Karpas-422 (cell line): ENCODE measurements around the gene EPHA5. TPM values are rescaled to one million over a fixed set of nuclear protein-coding genes. Genes with fewer than 3 reads are reported as not detected.

Experiments
- DNase-seq: peaks from one replicate; pipeline ENCODE4 v3.0.0-alpha.2; 2015
- H2AFZ ChIP-seq: fragments of 200-600 bp; sonication (generic); 2 replicates; pipeline ENCODE4 v1.6.1; 2014; ENCODE audit warnings: antibody characterized with exemption, low read length, mixed read lengths
- H3K27ac ChIP-seq: fragments of 200-600 bp; sonication (generic); 2 replicates; pipeline ENCODE4 v1.5.1; 2014; ENCODE audit warnings: mild to moderate bottlenecking, low read length, moderate library complexity
- H3K27me3 ChIP-seq: fragments of 200-600 bp; sonication (generic); 2 replicates; pipeline ENCODE4 v1.6.1; 2014; ENCODE audit warnings: low read length, mixed read lengths
- H3K36me3 ChIP-seq: fragments of 200-600 bp; sonication (generic); 2 replicates; pipeline ENCODE4 v1.6.1; 2014; ENCODE audit warnings: low read length, mixed read lengths; ENCODE audit not compliant: insufficient read depth
- H3K4me1 ChIP-seq: fragments of 200-600 bp; sonication (generic); 2 replicates; pipeline ENCODE4 v1.6.1; 2014; ENCODE audit warnings: mild to moderate bottlenecking, low read length, mixed read lengths
- H3K4me2 ChIP-seq: fragments of 200-600 bp; sonication (generic); 2 replicates; pipeline ENCODE4 v1.6.1; 2014; ENCODE audit warnings: low read length, low read depth, mild to moderate bottlenecking; ENCODE audit not compliant: poor library complexity, severe bottlenecking
- H3K4me3 ChIP-seq: fragments of 200-600 bp; sonication (generic); 2 replicates; pipeline ENCODE4 v1.5.1; 2014; ENCODE audit warnings: mild to moderate bottlenecking, antibody characterized with exemption, low read length, mixed read lengths
- H3K79me2 ChIP-seq: fragments of 200-600 bp; sonication (generic); 2 replicates; pipeline ENCODE4 v1.6.1; 2014; ENCODE audit warnings: mild to moderate bottlenecking, low read length, mixed read lengths
- H3K9ac ChIP-seq: fragments of 200-600 bp; sonication (generic); 2 replicates; pipeline ENCODE4 v1.6.0; 2014; ENCODE audit warnings: low read length
- H3K9me2 ChIP-seq: fragments of 200-600 bp; sonication (generic), shearing (Covaris generic); replicated peaks from 2 replicates; pipeline ENCODE4 v1.6.0; 2014; ENCODE audit warnings: mild to moderate bottlenecking, low read length, moderate library complexity; ENCODE audit not compliant: insufficient read depth
- H3K9me3 ChIP-seq: fragments of 300-700, 200-600 bp; sonication (generic); 2 replicates; pipeline ENCODE4 v1.6.1; 2014; ENCODE audit warnings: low read length, mixed read lengths
- H4K20me1 ChIP-seq: fragments of 200-600 bp; sonication (generic); 2 replicates; pipeline ENCODE4 v1.6.1; 2014; ENCODE audit warnings: mild to moderate bottlenecking, antibody characterized with exemption, low read length, low read depth; ENCODE audit not compliant: insufficient read depth
- total RNA-seq: library from RNA; depleted of rRNA; stranded (reverse); fragments of >200 nt; shearing (Covaris generic); gene quantifications from 2 replicates; pipeline ENCODE4 v1.2.3, GENCODE V29; 2014; ENCODE audit warnings: low replicate concordance

The EPHA5 gene
- total RNA-seq, 1 experiment from 2014 or later, result not detected

- no peaks in the 10 kb centered on the region for H3K27me3 ChIP-seq
- H3K9me2 ChIP-seq, result no peaks in the 10 kb centered on the region
- no peak overlapping the region for H3K9ac ChIP-seq
- no peaks in the 10 kb centered on the region; the same call in 1 of the 2 replicates for H3K36me3 ChIP-seq
- no peak for DNase-seq
- no peak overlapping the region for H3K4me2 ChIP-seq
- H2AFZ ChIP-seq, result no peak overlapping the region
- H4K20me1 ChIP-seq, result no peaks in the 10 kb centered on the region
- no peak overlapping the region for H3K27ac ChIP-seq
- no peaks in the 10 kb centered on the region for H3K4me1 ChIP-seq
- no peaks in the 10 kb centered on the region for H3K79me2 ChIP-seq
- H3K4me3 ChIP-seq, result no peak overlapping the region
- peaks cover 29% of the 10 kb centered on the region for H3K9me3 ChIP-seq
Observed at GRCh38 chr4:65381648-65382047, 288.6 kb downstream of the EPHA5 start.

DNA sequence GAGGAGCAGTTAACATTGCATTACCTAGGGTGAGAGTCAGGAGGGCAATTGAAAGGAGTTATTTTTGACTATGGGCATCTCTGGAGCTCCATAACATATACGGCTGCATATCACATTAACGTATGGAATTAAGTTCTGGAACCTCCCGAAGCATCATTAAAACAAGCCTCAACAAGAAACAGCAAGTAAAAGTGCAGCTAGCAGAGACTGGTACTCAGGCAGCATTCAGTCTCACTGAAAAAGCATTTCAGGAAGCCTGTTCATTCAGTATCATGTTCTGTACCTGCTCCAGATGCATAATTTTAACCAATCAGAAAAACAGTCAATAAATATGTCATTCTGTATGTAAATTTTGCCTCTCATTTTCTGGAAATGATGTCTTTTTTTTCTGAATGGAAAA lies 299.6 kb downstream of the EPHA5 start:
- Histone ChIP-seq H3K36me3 (no peaks in the 10 kb centered on the region), H3K9me2 (no peaks in the 10 kb centered on the region), H3K9ac (no peak overlapping the region), H3K27ac (no peak overlapping the region), H2AFZ (no peak overlapping the region), H4K20me1 (no peaks in the 10 kb centered on the region), H3K79me2 (no peaks in the 10 kb centered on the region), H3K4me2 (no peak overlapping the region), H3K9me3 (peaks cover 34% of the 10 kb centered on the region), H3K27me3 (no peaks in the 10 kb centered on the region), H3K4me1 (no peaks in the 10 kb centered on the region), H3K4me3 (no peak overlapping the region)
- no peak for DNase-seq

DNA sequence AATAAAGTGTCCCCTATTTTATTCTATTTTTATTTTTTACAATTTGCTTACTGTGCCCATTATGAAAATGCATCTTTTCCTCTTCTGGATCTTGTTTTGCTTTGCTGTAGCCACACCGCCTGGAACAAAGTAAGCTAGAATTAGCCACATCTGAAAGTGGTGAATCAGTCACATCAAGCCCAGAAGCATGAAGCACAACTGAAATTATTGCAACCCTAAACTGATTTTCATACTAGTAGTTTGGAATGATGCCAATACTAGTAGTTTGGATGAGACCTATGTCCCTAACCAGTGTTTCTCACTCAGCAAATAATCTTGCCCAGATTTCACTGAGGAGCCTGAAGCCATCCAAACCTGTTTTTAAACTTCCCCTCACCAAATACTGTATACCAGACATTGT lies 303.0 kb downstream of the EPHA5 start:
- H3K9me2 ChIP-seq, result no peaks in the 10 kb centered on the region
- H3K4me2 ChIP-seq, result no peak overlapping the region
- H3K79me2 ChIP-seq, result no peaks in the 10 kb centered on the region
- peaks cover 35% of the 10 kb centered on the region for H3K9me3 ChIP-seq
- no peaks in the 10 kb centered on the region for H4K20me1 ChIP-seq
- DNase-seq, result no peak
- H3K4me3 ChIP-seq, result no peak overlapping the region
- H3K36me3 ChIP-seq, result no peaks in the 10 kb centered on the region
- H3K9ac ChIP-seq, result no peak overlapping the region
- no peaks in the 10 kb centered on the region for H3K4me1 ChIP-seq
- no peaks in the 10 kb centered on the region for H3K27me3 ChIP-seq
- H3K27ac ChIP-seq, result no peak overlapping the region
- H2AFZ ChIP-seq, result no peak overlapping the region

GRCh38 chr4:65358914-65359313 lies 311.4 kb downstream of the EPHA5 start:
- no peak overlapping the region for H2AFZ ChIP-seq
- no peak for DNase-seq
- H4K20me1 ChIP-seq, result no peaks in the 10 kb centered on the region
- no peak overlapping the region for H3K4me3 ChIP-seq
- no peak overlapping the region for H3K9ac ChIP-seq
- no peaks in the 10 kb centered on the region for H3K9me2 ChIP-seq
- H3K9me3 ChIP-seq, result peaks cover 36% of the 10 kb centered on the region
- H3K79me2 ChIP-seq, result no peaks in the 10 kb centered on the region
- no peaks in the 10 kb centered on the region for H3K4me1 ChIP-seq
- no peaks in the 10 kb centered on the region for H3K27me3 ChIP-seq
- H3K36me3 ChIP-seq, result no peaks in the 10 kb centered on the region
- no peak overlapping the region for H3K27ac ChIP-seq
- H3K4me2 ChIP-seq, result no peak overlapping the region

- Histone ChIP-seq H3K27me3 (no peaks in the 10 kb centered on the region), H3K9me3 (peaks cover 15% of the 10 kb centered on the region), H4K20me1 (no peaks in the 10 kb centered on the region), H3K27ac (no peak overlapping the region), H3K9ac (no peak overlapping the region), H2AFZ (no peak overlapping the region), H3K9me2 (no peaks in the 10 kb centered on the region), H3K79me2 (no peaks in the 10 kb centered on the region), H3K4me2 (no peak overlapping the region), H3K4me1 (no peaks in the 10 kb centered on the region), H3K4me3 (no peak overlapping the region), H3K36me3 (no peaks in the 10 kb centered on the region)
- DNase-seq, result no peak
Observed at GRCh38 chr4:65353098-65353497, 317.2 kb downstream of the EPHA5 start.

GRCh38 chr4:65344278-65344825 lies 325.9 kb downstream of the EPHA5 start:
- no peak overlapping the region for H2AFZ ChIP-seq
- no peaks in the 10 kb centered on the region for H3K9me2 ChIP-seq
- H3K27ac ChIP-seq, result no peak overlapping the region

DNA sequence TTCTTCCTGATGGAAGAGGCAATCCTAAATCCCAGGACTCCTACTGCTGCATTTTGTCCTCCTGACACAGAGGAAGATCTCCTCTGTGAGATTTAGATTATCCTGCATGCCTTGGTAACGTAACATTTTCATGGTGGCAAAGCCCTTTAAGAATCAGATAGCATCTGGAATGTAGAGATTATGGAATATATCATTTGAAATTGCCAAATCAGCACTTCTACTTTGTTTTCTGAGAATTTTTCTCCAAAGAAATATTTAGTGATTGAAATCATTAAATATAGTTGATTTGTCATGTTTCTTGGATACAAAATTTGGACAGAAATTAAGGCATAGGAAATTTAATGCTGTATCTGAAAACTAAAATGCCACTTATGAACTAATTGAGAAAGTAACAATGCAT lies 326.9 kb downstream of the EPHA5 start:
- no peaks in the 10 kb centered on the region for H3K4me1 ChIP-seq
- H3K36me3 ChIP-seq, result no peaks in the 10 kb centered on the region
- peaks cover 20% of the 10 kb centered on the region for H3K9me3 ChIP-seq
- H4K20me1 ChIP-seq, result no peaks in the 10 kb centered on the region
- H3K9ac ChIP-seq, result no peak overlapping the region
- no peak overlapping the region for H2AFZ ChIP-seq
- H3K9me2 ChIP-seq, result no peaks in the 10 kb centered on the region
- H3K4me3 ChIP-seq, result no peak overlapping the region
- no peaks in the 10 kb centered on the region for H3K27me3 ChIP-seq
- no peak overlapping the region for H3K4me2 ChIP-seq
- no peaks in the 10 kb centered on the region for H3K79me2 ChIP-seq
- no peak overlapping the region for H3K27ac ChIP-seq
- DNase-seq, result no peak

More at GRCh38 chr4:65344278-65344825, 325.9 kb downstream of the EPHA5 start:
- Histone ChIP-seq H3K9ac (no peak overlapping the region), H3K9me3 (peaks cover 17% of the 10 kb centered on the region), H3K4me1 (no peaks in the 10 kb centered on the region), H3K4me2 (no peak overlapping the region), H3K27me3 (no peaks in the 10 kb centered on the region), H4K20me1 (no peaks in the 10 kb centered on the region), H3K4me3 (no peak overlapping the region), H3K79me2 (no peaks in the 10 kb centered on the region), H3K36me3 (no peaks in the 10 kb centered on the region)
- DNase-seq, result no peak

DNA sequence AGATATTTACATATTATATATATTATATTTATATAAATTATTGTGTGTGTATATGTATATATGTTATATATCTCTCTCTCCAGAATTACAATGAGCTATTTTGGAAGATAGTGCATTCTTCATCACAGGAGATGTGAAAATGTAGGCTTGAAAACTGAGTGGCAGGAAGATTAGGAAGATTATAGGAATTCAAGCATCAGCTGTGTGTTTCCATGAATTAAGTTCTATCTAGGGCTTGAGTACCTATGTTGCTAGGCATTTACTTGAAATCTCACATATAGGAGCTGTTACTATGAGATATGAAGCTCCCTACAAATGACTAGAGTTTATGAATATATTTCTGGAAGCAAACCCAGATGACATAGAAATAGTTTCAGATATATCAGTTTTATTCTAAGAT lies 328.7 kb downstream of the EPHA5 start:
- Histone ChIP-seq H3K36me3 (no peaks in the 10 kb centered on the region), H3K9ac (no peak overlapping the region), H3K4me2 (no peak overlapping the region), H3K27me3 (no peaks in the 10 kb centered on the region), H3K27ac (no peak overlapping the region), H3K4me3 (no peak overlapping the region), H3K4me1 (no peaks in the 10 kb centered on the region), H2AFZ (no peak overlapping the region), H4K20me1 (no peaks in the 10 kb centered on the region), H3K79me2 (no peaks in the 10 kb centered on the region), H3K9me3 (peaks cover 22% of the 10 kb centered on the region), H3K9me2 (no peaks in the 10 kb centered on the region)
- no peak for DNase-seq
